Left ventricle myocardium inferior (tissue), 1 donor: ENCODE results near the gene HAO1. TPM values are rescaled to one million over a fixed set of nuclear protein-coding genes. Genes with fewer than 3 reads are reported as not detected.

Source experiments
- DNase-seq: peaks from one replicate; pipeline ENCODE4 v3.0.0-alpha.2; 2020
- H3K27ac ChIP-seq: fragments of 200-600 bp; replicated peaks from 2 replicates; pipeline ENCODE4 v1.8.0; 2021
- H3K27me3 ChIP-seq: fragments of 200-600 bp; 2 replicates; pipeline ENCODE4 v1.8.0; 2021; ENCODE audit warnings: low read depth
- H3K36me3 ChIP-seq: fragments of 200-600 bp; 2 replicates; pipeline ENCODE4 v1.8.0; 2021
- H3K4me1 ChIP-seq: fragments of 200-600 bp; 2 replicates; pipeline ENCODE4 v1.8.0; 2021
- H3K4me3 ChIP-seq: fragments of 200-600 bp; 2 replicates; pipeline ENCODE4 v1.8.0; 2021; ENCODE audit warnings: mild to moderate bottlenecking, moderate library complexity
- H3K9me3 ChIP-seq: fragments of 200-600 bp; replicated peaks from 2 replicates; pipeline ENCODE4 v1.8.0; 2021
- intact Hi-C: fragments of 100-400 bp; cut with micrococcal nuclease; formaldehyde crosslinking; loops from one replicate; pipeline ENCODE4 v1.11.0; 2022
- total RNA-seq: library from RNA; stranded (reverse); fragmentation: NEBNext Ultra II Directional; extraction: Animal tissue kit (Norgen Biotek cat#: 25700); gene quantifications from one replicate; pipeline ENCODE4 v1.2.1, GENCODE V29; 2021
- TF ChIP-seq, protein P1 (sequence below): fragments of 200-600 bp; IDR thresholded peaks from 2 replicates; pipeline ENCODE4 v1.8.0; 2021; ENCODE audit warnings: antibody characterized with exemption, mild to moderate bottlenecking, borderline replicate concordance
- donor health status: DM: no; HTN: yes; CAD: no; lungs with severe emphysema.

HAO1 gene
- total RNA-seq, 1 donor from 2014 or later = not detected

DNA sequence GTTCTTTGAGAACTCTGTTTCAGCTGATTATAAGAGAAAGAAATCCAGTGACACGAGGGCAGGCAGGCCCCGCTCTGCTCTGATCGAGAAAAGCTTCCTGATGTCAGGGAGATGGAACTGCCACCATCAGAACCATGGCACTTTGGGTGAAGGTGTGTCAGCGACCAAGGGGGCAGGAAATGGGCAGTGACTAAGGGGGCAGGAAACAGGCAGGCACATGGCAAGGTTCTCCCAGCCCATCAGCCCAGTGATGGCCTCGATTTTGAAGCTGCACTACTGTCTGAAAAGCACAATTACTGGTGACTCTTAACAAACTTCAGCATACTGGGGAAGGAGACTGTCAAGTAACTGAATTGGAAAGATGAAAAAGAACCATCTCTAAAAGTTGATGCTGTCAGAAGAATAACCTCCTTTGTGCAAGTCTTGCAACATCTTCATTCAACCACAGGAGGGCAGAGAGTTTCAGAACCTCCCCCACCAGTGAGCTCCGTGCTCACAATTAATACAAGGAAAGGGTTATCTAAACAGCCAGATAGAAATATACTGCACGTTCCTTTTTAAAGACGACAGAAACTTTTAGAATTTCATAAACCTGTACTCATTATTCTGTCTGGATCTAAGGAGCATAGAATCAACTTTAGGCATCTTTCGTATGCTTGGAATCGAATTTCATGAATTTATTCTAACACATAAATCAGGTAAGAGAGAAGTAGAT is 40.2 kb upstream of the HAO1 start:
- Histone ChIP-seq H3K27ac (no peak overlapping the region), H3K4me1 (peaks cover 8% of the 10 kb centered on the region), H3K9me3 (no peaks in the 10 kb centered on the region), H3K36me3 (peaks cover 44% of the 10 kb centered on the region), H3K4me3 (no peak overlapping the region), H3K27me3 (no peaks in the 10 kb centered on the region)
- DNase-seq = no peak
- intact Hi-C loops = no loop called here
- TF ChIP-seq, protein P1, sequence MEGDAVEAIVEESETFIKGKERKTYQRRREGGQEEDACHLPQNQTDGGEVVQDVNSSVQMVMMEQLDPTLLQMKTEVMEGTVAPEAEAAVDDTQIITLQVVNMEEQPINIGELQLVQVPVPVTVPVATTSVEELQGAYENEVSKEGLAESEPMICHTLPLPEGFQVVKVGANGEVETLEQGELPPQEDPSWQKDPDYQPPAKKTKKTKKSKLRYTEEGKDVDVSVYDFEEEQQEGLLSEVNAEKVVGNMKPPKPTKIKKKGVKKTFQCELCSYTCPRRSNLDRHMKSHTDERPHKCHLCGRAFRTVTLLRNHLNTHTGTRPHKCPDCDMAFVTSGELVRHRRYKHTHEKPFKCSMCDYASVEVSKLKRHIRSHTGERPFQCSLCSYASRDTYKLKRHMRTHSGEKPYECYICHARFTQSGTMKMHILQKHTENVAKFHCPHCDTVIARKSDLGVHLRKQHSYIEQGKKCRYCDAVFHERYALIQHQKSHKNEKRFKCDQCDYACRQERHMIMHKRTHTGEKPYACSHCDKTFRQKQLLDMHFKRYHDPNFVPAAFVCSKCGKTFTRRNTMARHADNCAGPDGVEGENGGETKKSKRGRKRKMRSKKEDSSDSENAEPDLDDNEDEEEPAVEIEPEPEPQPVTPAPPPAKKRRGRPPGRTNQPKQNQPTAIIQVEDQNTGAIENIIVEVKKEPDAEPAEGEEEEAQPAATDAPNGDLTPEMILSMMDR = peak; percentile 56

DNA sequence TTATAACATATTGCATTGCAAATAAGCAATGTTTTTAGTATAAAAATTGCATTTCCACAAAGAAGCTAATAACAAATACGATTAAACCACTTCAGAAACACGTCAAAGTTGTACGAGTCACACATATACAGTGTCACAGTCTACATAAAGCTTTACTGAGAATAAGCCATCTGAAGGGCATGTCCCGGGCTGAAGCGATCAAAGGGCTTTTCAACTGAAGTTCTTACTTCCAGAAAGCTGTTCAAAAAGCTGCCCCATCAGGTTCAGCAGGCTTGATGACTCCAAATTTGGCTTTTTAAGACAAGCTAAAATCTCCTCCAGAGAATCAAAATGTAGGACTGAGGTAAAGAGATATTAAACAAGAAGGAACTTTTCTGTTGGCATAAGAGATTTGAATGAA is 37.5 kb upstream of the HAO1 start:
- TF ChIP-seq, protein P1 = no peak
- Histone ChIP-seq H3K4me1 (no peaks in the 10 kb centered on the region), H3K27ac (no peak overlapping the region), H3K4me3 (no peak overlapping the region), H3K27me3 (no peaks in the 10 kb centered on the region), H3K36me3 (peaks cover 34% of the 10 kb centered on the region), H3K9me3 (no peaks in the 10 kb centered on the region)
- intact Hi-C loops = no loop called here
- no peak for DNase-seq

DNA sequence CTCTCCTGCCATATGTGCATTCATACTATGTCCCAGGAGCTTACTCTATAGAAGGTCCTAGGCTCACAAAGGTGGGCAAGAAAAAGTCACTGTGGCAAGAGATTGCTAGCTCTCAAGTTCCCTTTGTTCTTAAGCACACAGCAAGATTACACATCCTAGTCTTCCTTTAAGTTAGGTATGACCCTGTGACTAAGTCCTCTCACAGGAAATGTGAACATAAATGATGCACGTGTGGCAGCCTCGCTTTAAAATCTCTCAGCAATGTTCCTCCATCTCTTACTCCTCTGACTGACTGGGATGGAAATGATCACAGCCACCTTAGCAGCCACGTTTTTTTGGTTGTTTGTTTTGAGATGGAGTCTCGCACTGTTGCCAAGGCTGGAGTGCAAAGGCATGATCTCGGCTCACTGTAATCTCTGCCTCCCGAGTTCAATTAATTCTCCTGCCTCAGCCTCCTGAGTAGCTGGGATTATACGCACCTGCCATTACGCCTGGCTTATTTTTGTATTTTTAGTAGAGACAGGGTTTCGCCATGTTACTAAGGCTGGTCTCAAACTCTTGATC is 35.7 kb upstream of the HAO1 start:
- Histone ChIP-seq H3K9me3 (no peaks in the 10 kb centered on the region), H3K36me3 (peaks cover 17% of the 10 kb centered on the region), H3K27me3 (no peaks in the 10 kb centered on the region), H3K4me1 (no peaks in the 10 kb centered on the region), H3K4me3 (no peak overlapping the region), H3K27ac (no peak overlapping the region)
- DNase-seq = no peak
- intact Hi-C loops = no loop called here
- TF ChIP-seq, protein P1 = no peak

DNA sequence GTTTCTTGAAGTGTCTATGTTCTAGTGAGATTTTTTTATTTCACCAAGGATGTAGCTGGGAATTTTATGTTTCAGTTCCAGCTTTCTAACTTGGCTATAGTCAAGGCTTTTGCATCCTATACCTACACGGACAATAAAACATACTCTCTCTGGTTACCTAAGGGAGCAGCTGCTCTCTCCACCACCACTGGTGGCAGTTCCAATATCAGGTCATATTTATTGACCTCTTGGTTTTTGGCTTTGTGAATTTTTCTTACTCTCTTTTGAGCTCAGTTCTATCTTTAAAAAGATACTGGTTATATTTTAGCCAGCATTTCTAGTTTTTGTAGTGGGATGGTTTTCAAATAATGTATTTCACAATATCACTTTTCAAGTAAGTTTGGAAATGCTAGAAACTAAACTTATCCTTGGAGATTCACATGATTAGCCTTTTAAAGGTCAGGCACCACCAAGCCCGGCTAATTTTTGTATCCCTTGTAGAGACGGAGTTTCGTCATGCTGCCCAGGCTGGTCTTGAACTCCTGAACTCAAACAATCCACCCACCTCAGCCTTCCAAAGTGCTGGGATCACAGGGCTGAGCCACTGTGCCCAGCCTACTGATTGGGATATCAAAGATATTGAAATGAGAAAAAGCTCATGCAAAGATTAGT is 34.7 kb upstream of the HAO1 start:
- H3K36me3 ChIP-seq = peaks cover 9% of the 10 kb centered on the region
- no peaks in the 10 kb centered on the region for H3K27me3 ChIP-seq
- H3K9me3 ChIP-seq = no peaks in the 10 kb centered on the region
- H3K4me3 ChIP-seq = no peak overlapping the region
- no peaks in the 10 kb centered on the region for H3K4me1 ChIP-seq
- TF ChIP-seq, protein P1 = no peak
- no peak overlapping the region for H3K27ac ChIP-seq
- no peak for DNase-seq
- intact Hi-C loops = no loop called here

DNA sequence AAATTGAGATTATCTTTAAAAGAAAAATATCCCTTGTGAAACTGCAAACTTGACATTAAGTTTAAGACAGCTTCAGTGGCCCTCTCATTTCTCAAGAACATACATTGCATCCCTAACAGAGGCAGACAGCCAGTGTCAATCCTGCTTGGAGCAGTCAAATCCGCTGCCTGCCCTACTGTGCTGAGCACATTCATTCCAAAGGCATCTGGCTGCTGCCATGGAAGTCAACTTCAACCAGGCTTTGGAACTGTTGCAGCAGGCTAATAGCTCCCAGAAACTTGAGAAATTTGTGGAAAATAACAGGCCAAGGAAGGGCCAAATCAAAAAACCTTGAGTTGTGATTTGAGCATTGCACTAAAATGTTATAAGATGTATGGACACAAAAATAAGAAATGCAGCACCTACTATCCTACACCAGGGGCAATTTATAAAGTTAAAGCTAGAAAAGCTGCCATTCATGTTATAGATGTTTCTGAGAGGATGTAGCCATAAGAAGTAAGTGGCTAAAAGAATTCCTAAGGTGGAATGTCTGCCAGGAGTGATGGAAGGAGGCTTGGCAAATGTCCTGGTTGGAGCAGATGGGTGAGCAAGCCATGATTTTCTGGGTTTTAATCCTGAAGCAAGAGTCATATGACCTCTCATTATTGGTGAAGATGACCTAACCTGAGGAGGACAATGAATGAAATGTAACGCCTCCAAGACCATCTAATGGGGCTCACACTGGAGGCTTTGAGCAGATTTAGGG is 31.4 kb upstream of the HAO1 start:
- no peaks in the 10 kb centered on the region for H3K36me3 ChIP-seq
- no peaks in the 10 kb centered on the region for H3K9me3 ChIP-seq
- no peak overlapping the region for H3K27ac ChIP-seq
- TF ChIP-seq, protein P1 = no peak
- H3K4me3 ChIP-seq = no peak overlapping the region
- intact Hi-C loops = no loop called here
- no peak for DNase-seq
- H3K27me3 ChIP-seq = peaks cover 5% of the 10 kb centered on the region
- H3K4me1 ChIP-seq = no peaks in the 10 kb centered on the region
